HEK293 (cell line): ENCODE measurements around the gene BMPR1A.

Source experiments
- CTCF ChIA-PET: fragments of 350-600 bp; formaldehyde crosslinking; extraction: SDS; loops from one replicate; lab custom pipeline; 2021; ENCODE audit warnings: antibody characterized with exemption; lab: Yijun Ruan, JAX
- POLR2A ChIA-PET: fragments of 300-600 bp; formaldehyde crosslinking; extraction: SDS; loops from one replicate; lab custom pipeline; 2020; ENCODE audit warnings: antibody characterized with exemption, inconsistent platforms; lab: Yijun Ruan, JAX
- H3K27ac ChIP-seq: fragments of 200-500 bp; sonication (Bioruptor generic); 2 replicates; pipeline ENCODE4 v1.5.1; 2014; ENCODE audit warnings: low read depth, low read length, control low read depth, inconsistent platforms; ENCODE audit errors: extremely low read depth
- H3K36me3 ChIP-seq, 2 experiments: fragments of 200-500 bp in 1 of 2; sonication (Bioruptor generic) in 1 of 2; 1 replicate in 1 of 2; 2 replicates in 1 of 2; pipeline ENCODE4 v1.5.1; 2014 to 2017; ENCODE audit warnings: inconsistent platforms in 2 of 2, low read length in 2 of 2; ENCODE audit not compliant: control insufficient read depth in 2 of 2, insufficient read depth in 1 of 2
- H3K4me1 ChIP-seq: fragments of 200-500 bp; sonication (Bioruptor generic); 2 replicates; pipeline ENCODE4 v1.5.1; 2014; ENCODE audit warnings: mild to moderate bottlenecking, low read length, inconsistent platforms; ENCODE audit not compliant: control insufficient read depth, insufficient read depth
- H3K4me3 ChIP-seq: 2 replicates; pipeline ENCODE4 v1.5.1; 2011; ENCODE audit warnings: low read depth, mild to moderate bottlenecking, control low read depth, low read length, moderate library complexity
- H3K9me3 ChIP-seq: fragments of 200-500 bp; sonication (Bioruptor generic); 2 replicates; pipeline ENCODE4 v1.5.1; 2014; ENCODE audit warnings: low read depth, low read length, inconsistent platforms; ENCODE audit not compliant: control insufficient read depth, insufficient read depth
- FEZF1 ChIP-seq: fragments of 450-650 bp; formaldehyde crosslinking; IDR thresholded peaks from 2 replicates; pipeline ENCODE4 v1.5.1; 2016; ENCODE audit warnings: missing biosample characterization, missing genetic modification characterization
- OSR2 ChIP-seq: fragments of 450-650 bp; formaldehyde crosslinking; IDR thresholded peaks from 2 replicates; pipeline ENCODE4 v1.5.1; 2016; ENCODE audit warnings: missing biosample characterization, missing genetic modification characterization
- REPIN1 ChIP-seq: fragments of 450-650 bp; formaldehyde crosslinking; IDR thresholded peaks from 2 replicates; pipeline ENCODE4 v1.5.1; 2017; ENCODE audit warnings: missing biosample characterization, missing genetic modification characterization, low read depth
- SP2 ChIP-seq: fragments of 450-650 bp; formaldehyde crosslinking; IDR thresholded peaks from 2 replicates; pipeline ENCODE4 v1.5.1; 2016; ENCODE audit warnings: missing biosample characterization, missing genetic modification characterization
- ZBTB17 ChIP-seq: fragments of 450-650 bp; formaldehyde crosslinking; IDR thresholded peaks from 2 replicates; pipeline ENCODE4 v1.5.1; 2016; ENCODE audit warnings: missing biosample characterization, missing genetic modification characterization
- ZNF16 ChIP-seq: fragments of 450-650 bp; formaldehyde crosslinking; IDR thresholded peaks from 2 replicates; pipeline ENCODE4 v1.5.1; 2016; ENCODE audit warnings: low read depth, missing biosample characterization, missing genetic modification characterization
- ZNF184 ChIP-seq: fragments of 450-650 bp; IDR thresholded peaks from 2 replicates; pipeline ENCODE4 v1.5.1; 2018; ENCODE audit warnings: missing biosample characterization, mild to moderate bottlenecking, missing genetic modification characterization
- ZNF335 ChIP-seq: fragments of 450-650 bp; formaldehyde crosslinking; conservative IDR thresholded peaks from 2 replicates; pipeline ENCODE4 v1.5.1; 2016; ENCODE audit warnings: missing biosample characterization, missing genetic modification characterization
- ZNF529 ChIP-seq: fragments of 450-650 bp; formaldehyde crosslinking; IDR thresholded peaks from 2 replicates; pipeline ENCODE4 v1.5.1; 2017; ENCODE audit warnings: missing genetic modification characterization, missing biosample characterization; ENCODE audit not compliant: insufficient replicate concordance
- ZNF558 ChIP-seq: fragments of 450-650 bp; formaldehyde crosslinking; IDR thresholded peaks from 2 replicates; pipeline ENCODE4 v1.5.1; 2016; ENCODE audit warnings: missing biosample characterization, missing genetic modification characterization
- ZNF560 ChIP-seq: fragments of 450-650 bp; formaldehyde crosslinking; IDR thresholded peaks from 2 replicates; pipeline ENCODE4 v1.5.1; 2017; ENCODE audit warnings: missing biosample characterization, missing genetic modification characterization, borderline replicate concordance
- ZNF777 ChIP-seq: fragments of 450-650 bp; formaldehyde crosslinking; IDR thresholded peaks from 2 replicates; pipeline ENCODE4 v1.5.1; 2017; ENCODE audit warnings: missing biosample characterization, missing genetic modification characterization, borderline replicate concordance
- TF ChIP-seq, protein P1 (sequence below): fragments of 450-650 bp; formaldehyde crosslinking; IDR thresholded peaks from 2 replicates; pipeline ENCODE4 v1.5.1; 2017; ENCODE audit warnings: missing biosample characterization, missing genetic modification characterization
- TF ChIP-seq, protein P2 (sequence below): fragments of 450-650 bp; formaldehyde crosslinking; IDR thresholded peaks from 2 replicates; pipeline ENCODE4 v1.5.1; 2017; ENCODE audit warnings: missing biosample characterization, missing genetic modification characterization
- TF ChIP-seq, protein P3 (sequence below): fragments of 450-650 bp; formaldehyde crosslinking; conservative IDR thresholded peaks from 2 replicates; pipeline ENCODE4 v1.5.1; 2016; ENCODE audit warnings: low read depth, missing biosample characterization, missing genetic modification characterization
- TF ChIP-seq, protein P4 (sequence below): fragments of 450-650 bp; formaldehyde crosslinking; IDR thresholded peaks from 2 replicates; pipeline ENCODE4 v1.5.1; 2016; ENCODE audit warnings: missing biosample characterization, missing genetic modification characterization
- TF ChIP-seq, protein P5 (sequence below): fragments of 450-650 bp; formaldehyde crosslinking; IDR thresholded peaks from 2 replicates; pipeline ENCODE4 v1.5.1; 2016; ENCODE audit warnings: missing biosample characterization, missing genetic modification characterization, borderline replicate concordance

Gene BMPR1A

GRCh38 chr10:86944031-86944419, 187.6 kb downstream of the BMPR1A start (continued):
- TF ChIP-seq, protein P1, sequence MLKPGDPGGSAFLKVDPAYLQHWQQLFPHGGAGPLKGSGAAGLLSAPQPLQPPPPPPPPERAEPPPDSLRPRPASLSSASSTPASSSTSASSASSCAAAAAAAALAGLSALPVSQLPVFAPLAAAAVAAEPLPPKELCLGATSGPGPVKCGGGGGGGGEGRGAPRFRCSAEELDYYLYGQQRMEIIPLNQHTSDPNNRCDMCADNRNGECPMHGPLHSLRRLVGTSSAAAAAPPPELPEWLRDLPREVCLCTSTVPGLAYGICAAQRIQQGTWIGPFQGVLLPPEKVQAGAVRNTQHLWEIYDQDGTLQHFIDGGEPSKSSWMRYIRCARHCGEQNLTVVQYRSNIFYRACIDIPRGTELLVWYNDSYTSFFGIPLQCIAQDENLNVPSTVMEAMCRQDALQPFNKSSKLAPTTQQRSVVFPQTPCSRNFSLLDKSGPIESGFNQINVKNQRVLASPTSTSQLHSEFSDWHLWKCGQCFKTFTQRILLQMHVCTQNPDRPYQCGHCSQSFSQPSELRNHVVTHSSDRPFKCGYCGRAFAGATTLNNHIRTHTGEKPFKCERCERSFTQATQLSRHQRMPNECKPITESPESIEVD = no peak
- no peak for TF ChIP-seq OSR2
- no peak for TF ChIP-seq ZNF558 (tag by site-specific recombination)
- TF ChIP-seq, protein P2, sequence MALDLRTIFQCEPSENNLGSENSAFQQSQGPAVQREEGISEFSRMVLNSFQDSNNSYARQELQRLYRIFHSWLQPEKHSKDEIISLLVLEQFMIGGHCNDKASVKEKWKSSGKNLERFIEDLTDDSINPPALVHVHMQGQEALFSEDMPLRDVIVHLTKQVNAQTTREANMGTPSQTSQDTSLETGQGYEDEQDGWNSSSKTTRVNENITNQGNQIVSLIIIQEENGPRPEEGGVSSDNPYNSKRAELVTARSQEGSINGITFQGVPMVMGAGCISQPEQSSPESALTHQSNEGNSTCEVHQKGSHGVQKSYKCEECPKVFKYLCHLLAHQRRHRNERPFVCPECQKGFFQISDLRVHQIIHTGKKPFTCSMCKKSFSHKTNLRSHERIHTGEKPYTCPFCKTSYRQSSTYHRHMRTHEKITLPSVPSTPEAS (tag by site-specific recombination) = no peak
- TF ChIP-seq, protein P3, sequence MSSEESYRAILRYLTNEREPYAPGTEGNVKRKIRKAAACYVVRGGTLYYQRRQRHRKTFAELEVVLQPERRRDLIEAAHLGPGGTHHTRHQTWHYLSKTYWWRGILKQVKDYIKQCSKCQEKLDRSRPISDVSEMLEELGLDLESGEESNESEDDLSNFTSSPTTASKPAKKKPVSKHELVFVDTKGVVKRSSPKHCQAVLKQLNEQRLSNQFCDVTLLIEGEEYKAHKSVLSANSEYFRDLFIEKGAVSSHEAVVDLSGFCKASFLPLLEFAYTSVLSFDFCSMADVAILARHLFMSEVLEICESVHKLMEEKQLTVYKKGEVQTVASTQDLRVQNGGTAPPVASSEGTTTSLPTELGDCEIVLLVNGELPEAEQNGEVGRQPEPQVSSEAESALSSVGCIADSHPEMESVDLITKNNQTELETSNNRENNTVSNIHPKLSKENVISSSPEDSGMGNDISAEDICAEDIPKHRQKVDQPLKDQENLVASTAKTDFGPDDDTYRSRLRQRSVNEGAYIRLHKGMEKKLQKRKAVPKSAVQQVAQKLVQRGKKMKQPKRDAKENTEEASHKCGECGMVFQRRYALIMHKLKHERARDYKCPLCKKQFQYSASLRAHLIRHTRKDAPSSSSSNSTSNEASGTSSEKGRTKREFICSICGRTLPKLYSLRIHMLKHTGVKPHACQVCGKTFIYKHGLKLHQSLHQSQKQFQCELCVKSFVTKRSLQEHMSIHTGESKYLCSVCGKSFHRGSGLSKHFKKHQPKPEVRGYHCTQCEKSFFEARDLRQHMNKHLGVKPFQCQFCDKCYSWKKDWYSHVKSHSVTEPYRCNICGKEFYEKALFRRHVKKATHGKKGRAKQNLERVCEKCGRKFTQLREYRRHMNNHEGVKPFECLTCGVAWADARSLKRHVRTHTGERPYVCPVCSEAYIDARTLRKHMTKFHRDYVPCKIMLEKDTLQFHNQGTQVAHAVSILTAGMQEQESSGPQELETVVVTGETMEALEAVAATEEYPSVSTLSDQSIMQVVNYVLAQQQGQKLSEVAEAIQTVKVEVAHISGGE (tag by site-specific recombination) = no peak
- TF ChIP-seq REPIN1 (tag by site-specific recombination) = no peak
- no peak for TF ChIP-seq SP2 (tag by site-specific recombination)
- no peak for TF ChIP-seq FEZF1 (tag by site-specific recombination)
- TF ChIP-seq ZNF529 (tag by site-specific recombination) = no peak
- no peak for TF ChIP-seq ZNF335 (tag by site-specific recombination)
- TF ChIP-seq, protein P4, sequence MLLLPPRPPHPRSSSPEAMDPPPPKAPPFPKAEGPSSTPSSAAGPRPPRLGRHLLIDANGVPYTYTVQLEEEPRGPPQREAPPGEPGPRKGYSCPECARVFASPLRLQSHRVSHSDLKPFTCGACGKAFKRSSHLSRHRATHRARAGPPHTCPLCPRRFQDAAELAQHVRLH (tag by site-specific recombination) = no peak
- TF ChIP-seq ZNF184 (tag by site-specific recombination) = no peak

DNA sequence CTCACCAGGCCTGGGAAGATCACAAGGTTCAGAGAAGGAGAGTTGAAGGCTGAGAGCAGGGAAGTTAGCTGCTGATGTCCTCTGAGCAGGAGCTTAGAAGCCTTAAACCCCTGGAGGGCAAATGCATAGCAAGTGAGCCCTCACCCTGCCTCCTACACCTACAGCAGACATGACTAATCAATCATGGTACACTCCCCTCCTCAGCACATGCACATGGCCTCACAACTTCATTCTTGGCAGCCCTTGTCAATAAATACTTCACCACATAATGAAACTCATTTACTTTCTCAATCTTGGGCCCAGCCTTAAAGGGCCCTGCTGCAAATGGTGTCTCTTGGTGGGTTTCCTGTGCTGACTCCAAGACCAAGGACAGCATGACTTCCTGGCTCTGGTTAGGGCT, 188.1 kb downstream of the BMPR1A start:
- Histone ChIP-seq H3K9me3 (no peaks in the 10 kb centered on the region), H3K4me3 (no peak overlapping the region), H3K4me1 (no peaks in the 10 kb centered on the region), H3K27ac (no peak overlapping the region), H3K36me3 (no peaks in the 10 kb centered on the region)
- CTCF ChIA-PET = interaction anchor here (1.3 kb wide), 1 partner anchor 251 kb away, joined by 5 read pairs; no protein-coding TSS in a partner anchor
- POLR2A ChIA-PET = no interaction called here
- TF ChIP-seq ZNF16 (tag by site-specific recombination) (no peak), ZNF777 (tag by site-specific recombination) (no peak), ZNF560 (tag by site-specific recombination) (no peak), ZBTB17 (tag by site-specific recombination) (peak; percentile 43; the same call in 1 of the 2 replicates)
- TF ChIP-seq, protein P5, sequence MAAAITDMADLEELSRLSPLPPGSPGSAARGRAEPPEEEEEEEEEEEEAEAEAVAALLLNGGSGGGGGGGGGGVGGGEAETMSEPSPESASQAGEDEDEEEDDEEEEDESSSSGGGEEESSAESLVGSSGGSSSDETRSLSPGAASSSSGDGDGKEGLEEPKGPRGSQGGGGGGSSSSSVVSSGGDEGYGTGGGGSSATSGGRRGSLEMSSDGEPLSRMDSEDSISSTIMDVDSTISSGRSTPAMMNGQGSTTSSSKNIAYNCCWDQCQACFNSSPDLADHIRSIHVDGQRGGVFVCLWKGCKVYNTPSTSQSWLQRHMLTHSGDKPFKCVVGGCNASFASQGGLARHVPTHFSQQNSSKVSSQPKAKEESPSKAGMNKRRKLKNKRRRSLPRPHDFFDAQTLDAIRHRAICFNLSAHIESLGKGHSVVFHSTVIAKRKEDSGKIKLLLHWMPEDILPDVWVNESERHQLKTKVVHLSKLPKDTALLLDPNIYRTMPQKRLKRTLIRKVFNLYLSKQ (tag by site-specific recombination) = no peak
